Transverse colon (tissue), 4 donors: ENCODE data around the gene ESRRG. TPM values are rescaled to one million over a fixed set of nuclear protein-coding genes. Genes with fewer than 3 reads are reported as not detected.

ENCODE experiments used
- DNase-seq: peaks from one replicate; pipeline ENCODE4 v3.0.0-alpha.2; 2019
- H3K27ac ChIP-seq, 4 donors: fragments of 200-600 bp; sonication (generic); 2 replicates each; pipeline ENCODE4 v1.5.1; 2016 to 2018; ENCODE audit warnings: inconsistent platforms in 4 of 4
- H3K27me3 ChIP-seq: fragments of 200-600 bp; sonication (generic); 2 replicates; pipeline ENCODE4 v1.5.1; 2017; ENCODE audit warnings: inconsistent platforms
- H3K36me3 ChIP-seq, 4 donors: fragments of 200-600 bp; sonication (generic); 2 replicates each; pipeline ENCODE4 v1.5.1; 2017 to 2019; ENCODE audit warnings: inconsistent platforms in 4 of 4
- H3K4me1 ChIP-seq, 4 donors: fragments of 200-600 bp; sonication (generic); 2 replicates each; pipeline ENCODE4 v1.5.1; 2017 to 2020; ENCODE audit warnings: inconsistent platforms in 4 of 4
- H3K4me3 ChIP-seq, 4 donors: fragments of 200-600 bp; sonication (generic); 1 replicate in 1 of 4; 2 replicates in 3 of 4; pipeline versions ENCODE4 v1.5.1 to v1.6.1; 2017 to 2019; ENCODE audit warnings: inconsistent platforms in 4 of 4
- H3K9me3 ChIP-seq, 2 donors: fragments of 200-600 bp; sonication (generic); 2 replicates each; pipeline ENCODE4 v1.5.1; 2017 to 2019; ENCODE audit warnings: inconsistent platforms in 2 of 2
- EP300 ChIP-seq: sonication (generic); formaldehyde crosslinking; IDR thresholded peaks from one replicate; pipeline ENCODE4 v1.6.1; 2017; ENCODE audit warnings: antibody characterized with exemption, low read depth
- POLR2A ChIP-seq: fragments of 450-650 bp; IDR thresholded peaks from one replicate; pipeline ENCODE4 v1.6.1; 2016; ENCODE audit warnings: antibody characterized with exemption, mild to moderate bottlenecking, moderate library complexity
- POLR2AphosphoS5 ChIP-seq, 3 donors: sonication (generic); formaldehyde crosslinking; IDR thresholded peaks; one replicate each; pipeline ENCODE4 v1.6.1; 2016; ENCODE audit warnings: antibody characterized with exemption in 3 of 3
- WGBS, 2 donors: methylation state at CpG; one replicate each; pipeline ENCODE4 v1.1.5; 2018; ENCODE audit warnings: low coverage in 1 of 2; 5-methylcytosine and 5-hydroxymethylcytosine counted together
- in situ Hi-C, 4 donors: fragments of 200-750 bp; cut with MboI; loops; one replicate each; pipeline versions ENCODE4 v1.15.0 to v1.15.1; 2017; ENCODE audit warnings: low sequenced_read_pairs in 3 of 4, low pct_ligation_motif_present in 1 of 4, low pct_unique_long_range_greater_than_20kb in 1 of 4
- intact Hi-C: fragments of 100-400 bp; cut with DNase I; formaldehyde crosslinking; loops from one replicate; pipeline ENCODE4 v1.15.1; 2023; ENCODE audit warnings: low total_unique reads
- total RNA-seq, 4 donors: library from RNA; depleted of rRNA; stranded (reverse); fragments of >200 nt; gene quantifications; one replicate each; pipeline ENCODE4 v1.1.0, GENCODE V29; 2016
- TF ChIP-seq, protein P1 (sequence below), 5 experiments: fragments of 200-600 bp in 3 of 5; fragments of 450-650 bp in 2 of 5; sonication (generic) in 3 of 5; IDR thresholded peaks; 1 replicate in 2 of 5; 2 replicates in 3 of 5; pipeline ENCODE4 v1.5.1; 2016 to 2017; ENCODE audit warnings: antibody characterized with exemption in 5 of 5, inconsistent platforms in 3 of 5, mild to moderate bottlenecking in 2 of 5, moderate library complexity in 1 of 5

ESRRG gene
- total RNA-seq, 4 donors from 2014 or later = 0.20 to 1.5 (median 0.50) TPM

DNA sequence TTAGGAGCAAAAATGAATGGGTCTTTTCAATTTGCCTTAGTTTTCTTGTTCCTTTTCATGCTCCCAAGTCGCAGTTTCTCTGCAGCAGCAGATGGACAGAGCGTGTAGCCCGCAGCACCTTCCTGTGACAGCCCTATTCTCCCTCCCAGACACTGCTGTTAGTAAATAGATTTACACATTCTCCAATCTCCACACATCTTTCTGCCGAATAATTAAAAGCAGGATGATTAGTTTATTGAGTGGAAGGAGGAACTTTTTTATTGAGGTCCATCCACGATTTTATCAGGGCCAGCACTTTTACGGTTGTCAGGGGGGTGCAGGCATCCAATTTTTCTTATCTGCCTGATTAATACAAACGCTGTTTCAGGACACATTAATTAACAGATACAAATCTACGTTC, 201.8 kb downstream of the ESRRG start:
- in situ Hi-C loops (no loop called here), intact Hi-C loops (no loop called here)
- no peaks in the 10 kb centered on the region for H3K4me1 ChIP-seq
- no peak for DNase-seq
- no peaks in the 10 kb centered on the region for H3K9me3 ChIP-seq
- WGBS, 2 donors = 77 to 80% methylated on average over 8 of the region's 8 CpGs
- TF ChIP-seq, protein P1, sequence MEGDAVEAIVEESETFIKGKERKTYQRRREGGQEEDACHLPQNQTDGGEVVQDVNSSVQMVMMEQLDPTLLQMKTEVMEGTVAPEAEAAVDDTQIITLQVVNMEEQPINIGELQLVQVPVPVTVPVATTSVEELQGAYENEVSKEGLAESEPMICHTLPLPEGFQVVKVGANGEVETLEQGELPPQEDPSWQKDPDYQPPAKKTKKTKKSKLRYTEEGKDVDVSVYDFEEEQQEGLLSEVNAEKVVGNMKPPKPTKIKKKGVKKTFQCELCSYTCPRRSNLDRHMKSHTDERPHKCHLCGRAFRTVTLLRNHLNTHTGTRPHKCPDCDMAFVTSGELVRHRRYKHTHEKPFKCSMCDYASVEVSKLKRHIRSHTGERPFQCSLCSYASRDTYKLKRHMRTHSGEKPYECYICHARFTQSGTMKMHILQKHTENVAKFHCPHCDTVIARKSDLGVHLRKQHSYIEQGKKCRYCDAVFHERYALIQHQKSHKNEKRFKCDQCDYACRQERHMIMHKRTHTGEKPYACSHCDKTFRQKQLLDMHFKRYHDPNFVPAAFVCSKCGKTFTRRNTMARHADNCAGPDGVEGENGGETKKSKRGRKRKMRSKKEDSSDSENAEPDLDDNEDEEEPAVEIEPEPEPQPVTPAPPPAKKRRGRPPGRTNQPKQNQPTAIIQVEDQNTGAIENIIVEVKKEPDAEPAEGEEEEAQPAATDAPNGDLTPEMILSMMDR (IDR thresholded peaks at IDR 0.05) = no peak
- TF ChIP-seq POLR2A (no peak), POLR2AphosphoS5 (IDR thresholded peaks at IDR 0.05) (no peak), EP300 (no peak)
- no peaks in the 10 kb centered on the region for H3K27me3 ChIP-seq
- no peak overlapping the region for H3K27ac ChIP-seq
- no peak overlapping the region for H3K4me3 ChIP-seq
- H3K36me3 ChIP-seq = no peaks in the 10 kb centered on the region

DNA sequence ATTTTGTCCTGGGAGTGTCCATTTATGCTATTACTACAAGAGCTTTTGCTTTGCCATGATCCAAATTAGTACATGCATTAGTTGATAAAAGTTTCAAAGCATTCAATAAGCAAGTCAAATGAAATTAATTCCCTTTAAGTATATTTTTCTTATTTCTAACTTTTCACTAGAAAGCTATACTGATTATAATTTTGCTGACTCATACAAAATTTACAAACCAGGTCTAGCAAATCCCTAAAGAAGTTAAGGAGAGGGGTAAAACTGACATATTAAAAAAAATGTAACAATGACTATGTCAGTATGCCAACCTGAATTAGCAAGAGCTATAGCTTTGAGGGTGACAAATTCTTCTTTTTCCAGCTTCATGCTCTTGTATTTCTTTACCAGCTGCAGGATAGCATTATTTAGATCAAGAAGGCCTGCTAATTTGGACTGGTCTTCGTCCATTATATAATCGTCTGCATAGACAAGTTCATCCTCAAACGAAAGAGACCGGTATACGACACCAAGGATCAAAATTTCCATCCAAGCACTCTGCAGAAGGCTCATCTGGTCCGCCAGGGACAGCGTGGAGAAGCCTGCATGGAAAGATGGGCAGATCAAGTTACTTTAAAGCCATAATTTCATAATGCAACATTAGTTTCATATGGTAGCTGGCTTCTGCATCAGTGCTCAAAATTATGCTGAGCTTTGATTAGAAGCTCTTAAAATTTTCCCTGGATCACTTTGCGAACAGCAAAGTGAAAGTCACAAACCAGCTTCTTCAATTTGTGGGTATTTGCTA, 204.2 kb downstream of the ESRRG start:
- in situ Hi-C loops (no loop called here), intact Hi-C loops (no loop called here)
- Histone ChIP-seq H3K36me3 (no peaks in the 10 kb centered on the region), H3K27me3 (no peaks in the 10 kb centered on the region), H3K27ac (no peak overlapping the region), H3K4me3 (no peak overlapping the region), H3K4me1 (no peaks in the 10 kb centered on the region), H3K9me3 (no peaks in the 10 kb centered on the region)
- WGBS, 2 donors = 74 to 84% methylated on average over 7 to 8 of the region's 8 CpGs
- DNase-seq = no peak
- TF ChIP-seq POLR2A (no peak), EP300 (no peak), POLR2AphosphoS5 (IDR thresholded peaks at IDR 0.05) (no peak)
- TF ChIP-seq, protein P1 (IDR thresholded peaks at IDR 0.05) = no peak

DNA sequence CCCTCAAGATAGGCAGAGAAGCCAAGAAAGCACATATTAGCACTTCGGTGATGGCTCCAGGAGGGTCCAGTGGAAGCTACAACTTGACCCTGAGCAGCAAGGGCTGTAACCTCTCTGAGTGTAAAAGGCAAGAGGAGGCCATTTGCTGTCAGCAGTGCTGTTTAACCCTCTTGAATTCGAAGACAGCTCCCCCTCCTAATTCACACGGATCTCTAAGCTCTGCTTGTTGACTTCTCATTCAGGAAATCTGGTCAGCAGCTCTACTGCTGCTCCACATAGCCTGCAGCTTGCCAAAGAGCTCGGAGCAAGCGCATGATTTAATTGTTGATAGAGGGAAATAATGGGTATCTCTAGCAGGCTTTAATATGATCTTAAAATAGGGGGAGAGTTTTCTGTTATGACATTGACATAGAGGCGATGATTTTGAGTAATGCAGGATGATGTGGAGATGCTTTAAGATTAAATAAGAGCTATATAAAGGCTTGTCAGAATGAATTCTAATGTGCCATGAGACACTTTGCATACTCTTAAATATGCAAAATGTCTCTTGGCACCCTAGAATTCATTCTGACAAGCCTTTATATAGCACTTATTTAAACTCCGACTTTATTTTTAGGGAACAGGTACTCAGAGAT, 220.6 kb downstream of the ESRRG start:
- H3K36me3 ChIP-seq = no peaks in the 10 kb centered on the region
- WGBS, 2 donors = 59 to 79% methylated on average over 2 to 7 of the region's 7 CpGs
- DNase-seq = no peak
- H3K27ac ChIP-seq = no peak overlapping the region
- peaks cover 0 to 11% (median 5%) of the 10 kb centered on the region in 4 donors for H3K4me1 ChIP-seq
- TF ChIP-seq, protein P1 (IDR thresholded peaks at IDR 0.05) = no peak
- TF ChIP-seq POLR2AphosphoS5 (IDR thresholded peaks at IDR 0.05) = no peak
- TF ChIP-seq EP300 = no peak
- TF ChIP-seq POLR2A = no peak
- H3K4me3 ChIP-seq = no peak overlapping the region
- intact Hi-C loops = no loop called here
- no peaks in the 10 kb centered on the region for H3K9me3 ChIP-seq
- in situ Hi-C loops = no loop called here
- no peaks in the 10 kb centered on the region for H3K27me3 ChIP-seq

DNA sequence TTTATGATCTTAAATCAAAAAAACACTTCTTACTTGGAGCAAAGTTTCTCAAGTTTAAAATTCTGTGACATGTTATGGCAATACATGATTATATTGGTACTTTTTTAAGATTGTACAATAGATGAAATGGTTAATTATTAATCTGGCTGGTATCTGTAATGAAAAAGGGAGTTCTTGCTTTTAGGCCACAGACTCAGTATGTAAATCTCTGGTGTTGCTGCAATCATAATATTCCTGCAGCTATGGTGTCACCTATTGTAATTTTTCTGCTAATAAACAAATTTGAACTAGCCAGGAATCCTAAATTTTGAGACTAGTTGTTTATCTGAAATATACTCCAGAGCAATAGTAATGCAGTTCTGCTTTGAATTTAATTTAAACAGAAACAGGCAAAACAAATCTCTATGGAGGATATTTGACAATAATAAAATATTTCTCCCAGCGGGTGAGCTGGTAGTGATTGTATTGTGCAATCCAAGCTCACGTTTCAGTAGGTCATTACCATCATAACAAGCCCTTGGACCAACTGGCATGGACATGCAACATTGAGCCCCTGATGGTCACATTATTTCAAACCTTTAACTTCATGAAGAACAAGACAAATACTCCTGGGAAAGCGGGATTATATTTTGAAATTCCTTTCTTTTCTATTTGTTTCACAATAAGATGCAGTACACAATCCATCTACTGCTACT, 222.8 kb downstream of the ESRRG start:
- WGBS, 2 donors = 57 to 100% methylated on average over 1 to 3 of the region's 3 CpGs
- in situ Hi-C loops = no loop called here
- no peaks in the 10 kb centered on the region for H3K27me3 ChIP-seq
- no peak overlapping the region for H3K4me3 ChIP-seq
- intact Hi-C loops = no loop called here
- H3K27ac ChIP-seq = no peak overlapping the region
- DNase-seq = no peak
- no peak for TF ChIP-seq POLR2A
- no peak for TF ChIP-seq EP300
- TF ChIP-seq POLR2AphosphoS5 (IDR thresholded peaks at IDR 0.05) = no peak
- TF ChIP-seq, protein P1 (IDR thresholded peaks at IDR 0.05) = no peak
- H3K4me1 ChIP-seq = peaks cover 0 to 11% (median 5%) of the 10 kb centered on the region in 4 donors
- H3K36me3 ChIP-seq = no peaks in the 10 kb centered on the region
- no peaks in the 10 kb centered on the region for H3K9me3 ChIP-seq
